Breast epithelium (tissue), 4 donors: Measurements from ENCODE around the gene FKBP14. TPM values are rescaled to one million over a fixed set of nuclear protein-coding genes. Genes with fewer than 3 reads are reported as not detected.
A peak's percentile ranks its signal among the peaks of the same experiment; 100 is the strongest.

Experiments used
- DNase-seq, 2 donors: peaks; one replicate each; pipeline ENCODE4 v3.0.0-alpha.2; 2019; ENCODE audit warnings: low spot score in 2 of 2
- H3K27ac ChIP-seq, 2 donors: fragments of 200-600 bp; sonication (generic) in 1 of 2; one replicate each; pipeline ENCODE4 v1.5.1; 2016 to 2019; ENCODE audit warnings: mild to moderate bottlenecking in 1 of 2
- H3K27me3 ChIP-seq, 2 donors: fragments of 200-600 bp; sonication (generic) in 1 of 2; one replicate each; pipeline versions ENCODE4 v1.5.1 to v1.6.0; 2017 to 2019; ENCODE audit warnings: control low read depth in 1 of 2, mild to moderate bottlenecking in 1 of 2
- H3K36me3 ChIP-seq: fragments of 200-600 bp; one replicate; pipeline ENCODE4 v1.5.1; 2019
- H3K4me1 ChIP-seq, 2 donors: fragments of 200-600 bp; sonication (generic); one replicate each; pipeline ENCODE4 v1.5.1; 2016 to 2019; ENCODE audit warnings: control low read depth in 1 of 2
- H3K4me3 ChIP-seq, 3 donors: fragments of 200-600 bp; sonication (generic); 1 replicate in 2 of 3; 2 replicates in 1 of 3; pipeline ENCODE4 v1.5.1; 2016 to 2019; ENCODE audit warnings: mild to moderate bottlenecking in 3 of 3, moderate library complexity in 2 of 3
- H3K9me3 ChIP-seq, 2 donors: fragments of 200-600 bp; sonication (generic) in 1 of 2; one replicate each; pipeline ENCODE4 v1.5.1; 2016 to 2019; ENCODE audit warnings: control low read depth in 1 of 2
- CTCF ChIP-seq, 3 donors: fragments of 450-650 bp; IDR thresholded peaks; one replicate each; pipeline ENCODE4 v1.5.1; 2016 to 2017; ENCODE audit warnings: antibody characterized with exemption in 3 of 3, mild to moderate bottlenecking in 3 of 3, moderate library complexity in 3 of 3
- POLR2A ChIP-seq: fragments of 450-650 bp; IDR thresholded peaks from one replicate; pipeline ENCODE4 v1.6.1; 2016; ENCODE audit warnings: antibody characterized with exemption, mild to moderate bottlenecking, moderate library complexity
- POLR2AphosphoS5 ChIP-seq, 3 donors: sonication (generic); formaldehyde crosslinking; IDR thresholded peaks; one replicate each; pipeline ENCODE4 v1.6.1; 2017; ENCODE audit warnings: antibody characterized with exemption in 3 of 3
- intact Hi-C: fragments of 100-400 bp; cut with DNase I; formaldehyde crosslinking; loops from one replicate; pipeline ENCODE4 v1.15.1; 2023; ENCODE audit warnings: low total_unique reads
- total RNA-seq, 3 donors: library from RNA; depleted of rRNA; stranded (reverse); fragments of >200 nt; gene quantifications; one replicate each; pipeline ENCODE4 v1.1.0, GENCODE V29; 2016

The FKBP14 gene
- total RNA-seq, 3 donors from 2014 or later = 3.8 to 13.0 (median 9.5) TPM

GRCh38 chr7:30038196-30038980, 11.9 kb upstream of the FKBP14 start:
- TF ChIP-seq CTCF (IDR thresholded peaks at IDR 0.05) = no peak
- no peak for TF ChIP-seq POLR2A
- no peak for TF ChIP-seq POLR2AphosphoS5 (IDR thresholded peaks at IDR 0.05)
- Histone ChIP-seq H3K4me1 (no peaks in the 10 kb centered on the region), H3K4me3 (no peak overlapping the region), H3K27ac (peak overlapping the region in 1 of 2 donors; percentile 9), H3K9me3 (no peaks in the 10 kb centered on the region), H3K27me3 (no peaks in the 10 kb centered on the region), H3K36me3 (no peaks in the 10 kb centered on the region)
- DNase-seq = no peak
- intact Hi-C loops = no loop called here

GRCh38 chr7:30036220-30036619, 9.7 kb upstream of the FKBP14 start:
- Histone ChIP-seq H3K4me3 (no peak overlapping the region), H3K36me3 (no peaks in the 10 kb centered on the region), H3K9me3 (no peaks in the 10 kb centered on the region), H3K27me3 (no peaks in the 10 kb centered on the region), H3K4me1 (no peaks in the 10 kb centered on the region), H3K27ac (no peak overlapping the region)
- TF ChIP-seq POLR2AphosphoS5 (IDR thresholded peaks at IDR 0.05) = no peak
- DNase-seq = no peak
- intact Hi-C loops = no loop called here

GRCh38 chr7:30034501-30034900, 8.0 kb upstream of the FKBP14 start:
- no peaks in the 10 kb centered on the region for H3K36me3 ChIP-seq
- H3K27ac ChIP-seq = no peak overlapping the region
- TF ChIP-seq POLR2A = no peak
- TF ChIP-seq POLR2AphosphoS5 (IDR thresholded peaks at IDR 0.05) = no peak
- no peak for TF ChIP-seq CTCF (IDR thresholded peaks at IDR 0.05)
- intact Hi-C loops = no loop called here
- H3K4me3 ChIP-seq = no peak overlapping the region
- H3K9me3 ChIP-seq = no peaks in the 10 kb centered on the region
- H3K27me3 ChIP-seq = no peaks in the 10 kb centered on the region
- no peak for DNase-seq
- H3K4me1 ChIP-seq = peaks cover 0 to 6% of the 10 kb centered on the region in 2 donors

GRCh38 chr7:30032310-30033125, 6.0 kb upstream of the FKBP14 start:
- Histone ChIP-seq H3K27ac (no peak overlapping the region), H3K27me3 (no peaks in the 10 kb centered on the region), H3K4me3 (no peak overlapping the region), H3K36me3 (no peaks in the 10 kb centered on the region), H3K9me3 (no peaks in the 10 kb centered on the region), H3K4me1 (peaks cover 0 to 6% of the 10 kb centered on the region in 2 donors)
- no peak for DNase-seq
- TF ChIP-seq POLR2AphosphoS5 (IDR thresholded peaks at IDR 0.05) (no peak), CTCF (IDR thresholded peaks at IDR 0.05) (no peak), POLR2A (no peak)
- intact Hi-C loops = no loop called here

GRCh38 chr7:30029696-30030095, 3.2 kb upstream of the FKBP14 start:
- no peaks in the 10 kb centered on the region for H3K9me3 ChIP-seq
- no peaks in the 10 kb centered on the region for H3K36me3 ChIP-seq
- intact Hi-C loops = no loop called here
- H3K4me3 ChIP-seq = peak overlapping the region in 2 of 3 donors; percentile 79 to 96
- no peak for TF ChIP-seq POLR2A
- no peak for TF ChIP-seq CTCF (IDR thresholded peaks at IDR 0.05)
- no peak for TF ChIP-seq POLR2AphosphoS5 (IDR thresholded peaks at IDR 0.05)
- H3K27me3 ChIP-seq = no peaks in the 10 kb centered on the region
- DNase-seq = no peak
- peak overlapping the region in 1 of 2 donors; percentile 92 for H3K27ac ChIP-seq
- H3K4me1 ChIP-seq = peaks cover 0 to 15% of the 10 kb centered on the region in 2 donors
